NT2/D1 (cell line): ENCODE results near the gene SDF4.
"Not testable (repeated sequence)": the region's sequence is repeated elsewhere in the genome, so short reads cannot be mapped to it uniquely, and the experiment has no call there.

ENCODE experiments used
- DNase-seq: peaks from one replicate; pipeline ENCODE4 v3.0.0-alpha.2; 2011; ENCODE audit warnings: low read depth, low spot score
- H3K27me3 ChIP-seq: 2 replicates; pipeline ENCODE4 v1.6.0; 2011; ENCODE audit warnings: mild to moderate bottlenecking; ENCODE audit not compliant: insufficient read length, insufficient read depth
- H3K36me3 ChIP-seq: 2 replicates; pipeline ENCODE4 v1.6.1; 2011; ENCODE audit warnings: mild to moderate bottlenecking, low read length, mixed read lengths; ENCODE audit not compliant: insufficient read depth, insufficient read length
- H3K4me1 ChIP-seq: 2 replicates; pipeline ENCODE4 v1.5.1; 2011; ENCODE audit not compliant: insufficient read depth, insufficient read length
- H3K4me3 ChIP-seq: 2 replicates; pipeline ENCODE4 v1.5.1; 2011; ENCODE audit warnings: low read depth; ENCODE audit not compliant: insufficient read length
- H3K9ac ChIP-seq: 2 replicates; pipeline ENCODE4 v1.6.0; 2011; ENCODE audit warnings: low read depth; ENCODE audit not compliant: insufficient read length
- H3K9me3 ChIP-seq: 2 replicates; pipeline ENCODE4 v1.5.1; 2011; ENCODE audit warnings: mild to moderate bottlenecking, low read length; ENCODE audit not compliant: insufficient read depth
- SUZ12 ChIP-seq: IDR thresholded peaks from 2 replicates; pipeline ENCODE4 v1.6.1; 2011; ENCODE audit not compliant: insufficient read length, insufficient read depth; ENCODE audit errors: extremely low read depth
- YY1 ChIP-seq: IDR thresholded peaks from 2 replicates; pipeline ENCODE4 v1.6.1; 2011; ENCODE audit not compliant: insufficient read length, insufficient read depth
- ZNF274 ChIP-seq: IDR thresholded peaks from 2 replicates; pipeline ENCODE4 v1.6.1; 2011; ENCODE audit warnings: mild to moderate bottlenecking, low read depth, low read length

SDF4 gene

GRCh38 chr1:1177452-1178206 lies 54.2 kb downstream of the SDF4 start:
- Histone ChIP-seq H3K9me3 (no peaks in the 10 kb centered on the region), H3K27me3 (peaks cover 10% of the 10 kb centered on the region), H3K4me3 (no peak overlapping the region), H3K4me1 (peaks cover 8% of the 10 kb centered on the region), H3K36me3 (no peaks in the 10 kb centered on the region), H3K9ac (no peak overlapping the region)
- no peak for TF ChIP-seq YY1
- TF ChIP-seq ZNF274 = no peak
- DNase-seq = no peak

- Histone ChIP-seq H3K4me3 (no peak overlapping the region), H3K27me3 (peaks cover 10% of the 10 kb centered on the region), H3K36me3 (no peaks in the 10 kb centered on the region), H3K4me1 (peaks cover 6% of the 10 kb centered on the region), H3K9me3 (no peaks in the 10 kb centered on the region), H3K9ac (no peak overlapping the region)
- DNase-seq = no peak
- TF ChIP-seq YY1 (no peak), ZNF274 (no peak), SUZ12 (no peak)
These were observed 54.9 kb downstream of the SDF4 start for GRCh38 chr1:1176931-1177330.

DNA sequence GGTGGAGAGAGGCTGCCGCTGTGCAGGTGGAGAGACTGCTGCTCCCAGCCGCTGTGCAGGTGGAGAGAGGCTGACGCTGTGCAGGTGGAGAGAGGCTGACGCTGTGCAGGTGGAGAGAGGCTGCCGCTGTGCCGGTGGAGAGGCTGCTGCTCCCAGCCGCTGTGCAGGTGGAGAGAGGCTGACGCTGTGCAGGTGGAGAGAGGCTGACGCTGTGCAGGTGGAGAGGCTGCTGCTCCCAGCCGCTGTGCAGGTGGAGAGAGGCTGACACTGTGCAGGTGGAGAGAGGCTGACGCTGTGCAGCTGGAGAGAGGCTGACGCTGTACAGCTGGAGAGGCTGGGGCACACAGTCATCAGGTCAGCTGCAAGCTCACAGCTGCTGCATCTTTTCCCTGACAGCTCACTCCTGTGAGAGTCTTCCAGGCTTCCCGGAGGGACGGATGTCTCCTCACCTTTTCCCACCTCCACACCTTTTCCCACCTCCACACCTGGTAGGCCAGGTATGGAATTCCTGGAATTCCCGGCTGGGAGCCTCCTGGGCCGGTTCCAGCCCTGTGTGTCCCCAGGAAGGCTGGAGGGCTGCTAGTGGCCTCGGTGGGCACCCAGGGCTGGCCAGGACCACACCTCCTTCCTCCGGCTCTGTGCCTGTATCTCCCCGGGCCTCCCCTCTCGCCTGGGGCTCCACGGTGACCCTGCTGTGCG lies 55.6 kb downstream of the SDF4 start:
- H3K36me3 ChIP-seq, H3K4me1 ChIP-seq, H3K27me3 ChIP-seq, H3K9me3 ChIP-seq, DNase-seq, H3K9ac ChIP-seq, H3K4me3 ChIP-seq: not testable (repeated sequence)

GRCh38 chr1:1175221-1176062 lies 56.4 kb downstream of the SDF4 start:
- no peaks in the 10 kb centered on the region for H3K9me3 ChIP-seq
- H3K36me3 ChIP-seq = no peaks in the 10 kb centered on the region
- no peak overlapping the region for H3K9ac ChIP-seq
- no peak for DNase-seq
- peaks cover 7% of the 10 kb centered on the region for H3K4me1 ChIP-seq
- H3K4me3 ChIP-seq = no peak overlapping the region
- peaks cover 10% of the 10 kb centered on the region for H3K27me3 ChIP-seq
- no peak for TF ChIP-seq SUZ12
- TF ChIP-seq YY1 = no peak
- TF ChIP-seq ZNF274 = no peak

- TF ChIP-seq YY1 (no peak), ZNF274 (no peak), SUZ12 (no peak)
- DNase-seq = no peak
- Histone ChIP-seq H3K9ac (no peak within 1 kb of the TSS), H3K36me3 (no peaks in the 10 kb centered on the region), H3K4me1 (peaks cover 15% of the 10 kb centered on the region), H3K9me3 (no peaks in the 10 kb centered on the region), H3K4me3 (no peak within 1 kb of the TSS), H3K27me3 (peaks cover 10% of the 10 kb centered on the region)
These were observed 57.9 kb downstream of the SDF4 start, which contains the start of gene TTLL10 for GRCh38 chr1:1173793-1174415. TTLL10 (plus strand) TSS chr1:1173880; CDS start chr1:1179216, 5,336 bp downstream.

GRCh38 chr1:1173061-1173792 lies 58.6 kb downstream of the SDF4 start:
- Histone ChIP-seq H3K4me1 (peaks cover 15% of the 10 kb centered on the region), H3K36me3 (no peaks in the 10 kb centered on the region), H3K9ac (no peak overlapping the region), H3K27me3 (peaks cover 10% of the 10 kb centered on the region), H3K4me3 (no peak overlapping the region), H3K9me3 (no peaks in the 10 kb centered on the region)
- no peak for TF ChIP-seq ZNF274
- no peak for TF ChIP-seq SUZ12
- TF ChIP-seq YY1 = no peak
- DNase-seq = no peak
